AG09319 (cell line): Measurements from ENCODE around the gene PNCK.

Experiments used
- DNase-seq: peaks from one replicate; pipeline ENCODE4 v3.0.0-alpha.2; 2010; ENCODE audit warnings: low read depth; ENCODE audit errors: extremely low read depth
- CTCF ChIP-seq: IDR thresholded peaks from 2 replicates; pipeline ENCODE4 v1.5.1; 2011; ENCODE audit warnings: low read depth, mild to moderate bottlenecking, inconsistent platforms, low read length, moderate library complexity

The PNCK gene

GRCh38 chrX:153667281-153667955 is 6.2 kb downstream of the PNCK start:
- TF ChIP-seq CTCF = no peak
- no peak for DNase-seq

- TF ChIP-seq CTCF = no peak
- no peak for DNase-seq
Measured at GRCh38 chrX:153665726-153666306, 7.8 kb downstream of the PNCK start.

- peak; percentile 34 for TF ChIP-seq CTCF
- no peak for DNase-seq
Measured at GRCh38 chrX:153662266-153662665, 11.3 kb downstream of the PNCK start.

GRCh38 chrX:153659268-153659667 is 14.3 kb downstream of the PNCK start:
- no peak for DNase-seq
- TF ChIP-seq CTCF = no peak

GRCh38 chrX:153657161-153657560 is 16.5 kb downstream of the PNCK start:
- no peak for TF ChIP-seq CTCF
- no peak for DNase-seq

- no peak for DNase-seq
- TF ChIP-seq CTCF = no peak
Measured at GRCh38 chrX:153653556-153653955, 20.1 kb downstream of the PNCK start.

GRCh38 chrX:153651540-153652079 is 22.0 kb downstream of the PNCK start:
- no peak for DNase-seq
- no peak; the same call in 1 of the 2 replicates for TF ChIP-seq CTCF
